OCI-LY7 (cell line): ENCODE measurements around the gene CNTLN. TPM values are rescaled to one million over a fixed set of nuclear protein-coding genes. Genes with fewer than 3 reads are reported as not detected.
"Not testable (repeated sequence)": the region's sequence is repeated elsewhere in the genome, so short reads cannot be mapped to it uniquely, and the experiment has no call there.

Experiments used
- BruUV-seq: library from RNA; stranded (reverse); fragments of 400-500 nt; replicated peaks from 2 replicates; lab custom pipeline; 2021; lab: Mats Ljungman, UMichigan
- CTCF ChIA-PET: fragments of 300-600 bp; sonication (Branson Sonifier 250); formaldehyde crosslinking; loops from one replicate; lab custom pipeline; 2022; ENCODE audit warnings: antibody characterized with exemption; ENCODE audit not compliant: unreplicated experiment; lab: Charles Lee
- POLR2A ChIA-PET: fragments of 300-600 bp; sonication (Branson Sonifier 250); formaldehyde crosslinking; loops from one replicate; lab custom pipeline; 2022; ENCODE audit warnings: antibody characterized with exemption; lab: Charles Lee
- DNase-seq: peaks from one replicate; pipeline ENCODE4 v3.0.0-alpha.2; 2015; ENCODE audit warnings: low spot score
- H2AFZ ChIP-seq: fragments of 200-600 bp; sonication (generic), shearing (Covaris generic); 2 replicates; pipeline ENCODE4 v1.6.1; 2014; ENCODE audit warnings: mild to moderate bottlenecking, antibody characterized with exemption, low read length, moderate library complexity
- H3K27ac ChIP-seq: fragments of 200-600 bp; sonication (generic); 2 replicates; pipeline ENCODE4 v1.5.1; 2014; ENCODE audit warnings: mixed run types, low read depth, mild to moderate bottlenecking, moderate library complexity, low read length, inconsistent platforms; ENCODE audit not compliant: poor library complexity, severe bottlenecking
- H3K36me3 ChIP-seq: fragments of 200-600 bp; sonication (generic); 2 replicates; pipeline ENCODE4 v1.6.1; 2014; ENCODE audit warnings: mild to moderate bottlenecking, antibody characterized with exemption, low read length, moderate library complexity, mixed read lengths; ENCODE audit not compliant: insufficient read depth
- H3K4me1 ChIP-seq: fragments of 200-600 bp; sonication (generic); 2 replicates; pipeline ENCODE4 v1.5.1; 2014; ENCODE audit warnings: mild to moderate bottlenecking, low read length; ENCODE audit not compliant: insufficient read depth, poor library complexity, severe bottlenecking
- H3K4me2 ChIP-seq: fragments of 200-600 bp; sonication (generic); 2 replicates; pipeline ENCODE4 v1.6.1; 2014; ENCODE audit warnings: mild to moderate bottlenecking, low read length
- H3K4me3 ChIP-seq: fragments of 200-600 bp; sonication (generic); 2 replicates; pipeline ENCODE4 v1.5.1; 2014; ENCODE audit warnings: mild to moderate bottlenecking, low read depth, low read length; ENCODE audit not compliant: poor library complexity, severe bottlenecking
- H3K79me2 ChIP-seq: fragments of 200-600 bp; sonication (generic); 2 replicates; pipeline ENCODE4 v1.6.1; 2016; ENCODE audit warnings: low read depth, mild to moderate bottlenecking, low read length, moderate library complexity, mixed read lengths; ENCODE audit not compliant: insufficient read depth
- H3K9me2 ChIP-seq: fragments of 200-600 bp; sonication (generic); 2 replicates; pipeline ENCODE4 v1.6.1; 2016; ENCODE audit warnings: mild to moderate bottlenecking, low read length, mixed read lengths; ENCODE audit not compliant: insufficient read depth
- H3K9me3 ChIP-seq: fragments of 200-600 bp; sonication (generic); 2 replicates; pipeline ENCODE4 v1.6.1; 2014; ENCODE audit warnings: mild to moderate bottlenecking, mixed run types, low read length, mixed read lengths
- H4K20me1 ChIP-seq: fragments of 200-600 bp; sonication (generic); 2 replicates; pipeline ENCODE4 v1.6.1; 2014; ENCODE audit warnings: mild to moderate bottlenecking, antibody characterized with exemption, low read length, moderate library complexity, mixed read lengths; ENCODE audit not compliant: insufficient read depth
- EZH2phosphoT487 ChIP-seq: fragments of 200-600 bp; sonication (generic); IDR thresholded peaks from 2 replicates; pipeline ENCODE4 v1.6.1; 2018; ENCODE audit warnings: low read depth, borderline replicate concordance, mild to moderate bottlenecking, mixed run types, antibody characterized with exemption, low read length, moderate library complexity, mixed read lengths
- intact Hi-C: fragments of 100-400 bp; cut with micrococcal nuclease; formaldehyde crosslinking; loops from one replicate; pipeline ENCODE4 v1.10.0; 2022; ENCODE audit not compliant: unreplicated experiment
- total RNA-seq, 2 experiments: library from RNA; depleted of rRNA in 1 of 2; stranded (reverse); fragments of >200 nt in 1 of 2; shearing (Covaris generic) in 1 of 2; gene quantifications; 2 replicates each; pipeline ENCODE4 v1.2.3, GENCODE V29; 2014 to 2022
- TF ChIP-seq, protein P1 (sequence below): fragments of 200-600 bp; sonication (generic); conservative IDR thresholded peaks from 2 replicates; pipeline ENCODE4 v1.5.1; 2014; ENCODE audit warnings: mild to moderate bottlenecking, antibody characterized with exemption, low read length, moderate library complexity, mixed read lengths

CNTLN gene
- total RNA-seq, 2 experiments from 2014 or later: not detected

DNA sequence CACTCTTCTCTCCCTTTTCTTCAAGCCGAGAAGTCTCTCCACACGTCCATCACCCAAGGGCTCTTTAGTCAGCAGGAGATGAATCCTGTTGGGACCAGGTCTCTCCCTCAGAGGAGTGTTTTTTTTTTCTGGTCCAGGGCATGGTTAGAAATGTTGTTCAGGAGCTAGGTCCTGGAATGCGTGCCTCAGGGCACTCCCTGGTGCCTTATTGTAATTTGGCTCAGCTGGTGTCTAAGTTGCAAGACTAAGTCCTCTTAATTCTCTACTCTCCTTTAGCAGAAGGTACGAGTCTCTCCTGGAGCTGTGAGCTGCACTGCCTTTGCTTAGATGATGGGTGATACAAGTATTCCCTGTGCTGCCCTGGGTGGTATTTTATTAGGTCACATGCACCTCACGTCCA, 111.9 kb downstream of the CNTLN start:
- Histone ChIP-seq H3K9me3 (no peaks in the 10 kb centered on the region), H3K4me1 (no peaks in the 10 kb centered on the region), H2AFZ (no peak overlapping the region), H3K36me3 (no peaks in the 10 kb centered on the region), H3K4me2 (no peak overlapping the region), H3K9me2 (no peaks in the 10 kb centered on the region), H3K4me3 (no peak overlapping the region), H3K27ac (no peak overlapping the region), H4K20me1 (no peaks in the 10 kb centered on the region), H3K79me2 (no peaks in the 10 kb centered on the region)
- no peak for DNase-seq
- POLR2A ChIA-PET: no interaction called here
- intact Hi-C loops: no loop called here
- CTCF ChIA-PET: no interaction called here
- no peak for TF ChIP-seq EZH2phosphoT487
- TF ChIP-seq, protein P1, sequence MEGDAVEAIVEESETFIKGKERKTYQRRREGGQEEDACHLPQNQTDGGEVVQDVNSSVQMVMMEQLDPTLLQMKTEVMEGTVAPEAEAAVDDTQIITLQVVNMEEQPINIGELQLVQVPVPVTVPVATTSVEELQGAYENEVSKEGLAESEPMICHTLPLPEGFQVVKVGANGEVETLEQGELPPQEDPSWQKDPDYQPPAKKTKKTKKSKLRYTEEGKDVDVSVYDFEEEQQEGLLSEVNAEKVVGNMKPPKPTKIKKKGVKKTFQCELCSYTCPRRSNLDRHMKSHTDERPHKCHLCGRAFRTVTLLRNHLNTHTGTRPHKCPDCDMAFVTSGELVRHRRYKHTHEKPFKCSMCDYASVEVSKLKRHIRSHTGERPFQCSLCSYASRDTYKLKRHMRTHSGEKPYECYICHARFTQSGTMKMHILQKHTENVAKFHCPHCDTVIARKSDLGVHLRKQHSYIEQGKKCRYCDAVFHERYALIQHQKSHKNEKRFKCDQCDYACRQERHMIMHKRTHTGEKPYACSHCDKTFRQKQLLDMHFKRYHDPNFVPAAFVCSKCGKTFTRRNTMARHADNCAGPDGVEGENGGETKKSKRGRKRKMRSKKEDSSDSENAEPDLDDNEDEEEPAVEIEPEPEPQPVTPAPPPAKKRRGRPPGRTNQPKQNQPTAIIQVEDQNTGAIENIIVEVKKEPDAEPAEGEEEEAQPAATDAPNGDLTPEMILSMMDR: no peak
- BruUV-seq: no TSS peak

- intact Hi-C loops: no loop called here
Observed at GRCh38 chr9:17251100-17251499, 116.3 kb downstream of the CNTLN start.

GRCh38 chr9:17268531-17269188, 133.8 kb downstream of the CNTLN start:
- DNase-seq, H2AFZ ChIP-seq, H3K9me2 ChIP-seq, H3K4me2 ChIP-seq, H3K27ac ChIP-seq, intact Hi-C loops, H4K20me1 ChIP-seq, H3K4me1 ChIP-seq, H3K36me3 ChIP-seq, POLR2A ChIA-PET, BruUV-seq, CTCF ChIA-PET, H3K4me3 ChIP-seq, H3K9me3 ChIP-seq, H3K79me2 ChIP-seq: not testable (repeated sequence)

More at GRCh38 chr9:17251100-17251499, 116.3 kb downstream of the CNTLN start:
- BruUV-seq: no TSS peak
- no peak for DNase-seq
- ChIA-PET CTCF (no interaction called here), POLR2A (no interaction called here)
- TF ChIP-seq, protein P1: no peak
- no peak for TF ChIP-seq EZH2phosphoT487
- H3K4me2 ChIP-seq: no peak overlapping the region
- H3K79me2 ChIP-seq: no peaks in the 10 kb centered on the region
- no peaks in the 10 kb centered on the region for H4K20me1 ChIP-seq
- no peaks in the 10 kb centered on the region for H3K36me3 ChIP-seq
- no peak overlapping the region for H3K27ac ChIP-seq
- H3K9me2 ChIP-seq: no peaks in the 10 kb centered on the region
- no peaks in the 10 kb centered on the region for H3K4me1 ChIP-seq
- H3K4me3 ChIP-seq: no peak overlapping the region
- peaks cover 4% of the 10 kb centered on the region; the same call in 1 of the 2 replicates for H3K9me3 ChIP-seq
- no peak overlapping the region for H2AFZ ChIP-seq
